Trophoblast cell (in vitro differentiated cells and primary cell): ENCODE results near the gene CALCOCO1.

Source experiments
- DNase-seq, 2 donors: peaks; one replicate each; pipeline ENCODE4 v3.0.0-alpha.2; 2016
- H2AFZ ChIP-seq: 2 replicates; pipeline ENCODE4 v1.6.1; 2013; ENCODE audit warnings: low read length, moderate library complexity, mild to moderate bottlenecking; ENCODE audit not compliant: insufficient read depth, poor library complexity
- H2AK5ac ChIP-seq: 2 replicates; pipeline ENCODE4 v1.6.1; 2013; ENCODE audit warnings: mild to moderate bottlenecking, low read length
- H2BK120ac ChIP-seq: 2 replicates; pipeline ENCODE4 v1.6.1; 2013; ENCODE audit warnings: low read length, mild to moderate bottlenecking, moderate library complexity; ENCODE audit not compliant: insufficient read depth, poor library complexity
- H2BK12ac ChIP-seq: 2 replicates; pipeline ENCODE4 v1.6.1; 2013; ENCODE audit warnings: mild to moderate bottlenecking, low read length, moderate library complexity
- H2BK5ac ChIP-seq: 2 replicates; pipeline ENCODE4 v1.6.1; 2013; ENCODE audit warnings: low read length, low read depth, moderate library complexity, mild to moderate bottlenecking; ENCODE audit not compliant: poor library complexity
- H3K14ac ChIP-seq: 2 replicates; pipeline ENCODE4 v1.6.1; 2013; ENCODE audit warnings: mild to moderate bottlenecking, low read length
- H3K18ac ChIP-seq: 2 replicates; pipeline ENCODE4 v1.6.1; 2013; ENCODE audit warnings: mild to moderate bottlenecking, low read length
- H3K23ac ChIP-seq: 2 replicates; pipeline ENCODE4 v1.6.1; 2013; ENCODE audit warnings: low read length
- H3K27ac ChIP-seq: 2 replicates; pipeline ENCODE4 v1.5.1; 2013; ENCODE audit warnings: low read depth, mild to moderate bottlenecking, inconsistent platforms, low read length, moderate library complexity
- H3K27me3 ChIP-seq: 2 replicates; pipeline ENCODE4 v1.6.1; 2013; ENCODE audit warnings: inconsistent platforms, mild to moderate bottlenecking, low read length, moderate library complexity; ENCODE audit not compliant: insufficient read depth
- H3K36me3 ChIP-seq, 2 experiments: 1 replicate in 1 of 2; 2 replicates in 1 of 2; pipeline ENCODE4 v1.6.1; 2013; ENCODE audit warnings: low read length in 2 of 2, mild to moderate bottlenecking in 2 of 2, moderate library complexity in 1 of 2; ENCODE audit not compliant: insufficient read depth in 2 of 2, control insufficient read depth in 1 of 2
- H3K4ac ChIP-seq: 2 replicates; pipeline ENCODE4 v1.6.1; 2013; ENCODE audit warnings: low read depth, mild to moderate bottlenecking, low read length, moderate library complexity
- H3K4me1 ChIP-seq, 2 experiments: 1 replicate in 1 of 2; 2 replicates in 1 of 2; pipeline ENCODE4 v1.6.1; 2013; ENCODE audit warnings: low read length in 2 of 2, mild to moderate bottlenecking in 2 of 2, moderate library complexity in 1 of 2; ENCODE audit not compliant: insufficient read depth in 2 of 2, control insufficient read depth in 1 of 2
- H3K4me2 ChIP-seq: 2 replicates; pipeline ENCODE4 v1.6.1; 2013; ENCODE audit warnings: inconsistent platforms, mild to moderate bottlenecking, low read length, moderate library complexity
- H3K4me3 ChIP-seq: 2 replicates; pipeline ENCODE4 v1.5.1; 2013; ENCODE audit warnings: mild to moderate bottlenecking, low read depth, low read length, inconsistent platforms
- H3K79me1 ChIP-seq: one replicate; pipeline ENCODE4 v1.6.1; 2013; ENCODE audit warnings: low read length
- H3K79me2 ChIP-seq: 2 replicates; pipeline ENCODE4 v1.6.1; 2013; ENCODE audit warnings: low read length, mild to moderate bottlenecking; ENCODE audit not compliant: control insufficient read depth, insufficient read depth, poor library complexity
- H3K9ac ChIP-seq: 2 replicates; pipeline ENCODE4 v1.6.1; 2013; ENCODE audit warnings: mild to moderate bottlenecking, low read length
- H3K9me3 ChIP-seq: 2 replicates; pipeline ENCODE4 v1.6.1; 2013; ENCODE audit warnings: low read depth, mild to moderate bottlenecking, control low read depth, inconsistent platforms, low read length; ENCODE audit not compliant: insufficient read depth
- H4K12ac ChIP-seq: 2 replicates; pipeline ENCODE4 v1.6.1; 2013; ENCODE audit warnings: low read depth, mild to moderate bottlenecking, low read length, moderate library complexity
- H4K8ac ChIP-seq: 2 replicates; pipeline ENCODE4 v1.6.1; 2013; ENCODE audit warnings: low read depth, mild to moderate bottlenecking, low read length, moderate library complexity
- H4K91ac ChIP-seq: one replicate; pipeline ENCODE4 v1.6.1; 2013; ENCODE audit warnings: low read depth, mild to moderate bottlenecking, low read length, moderate library complexity
- WGBS: extraction: QIAGEN DNeasy Blood & Tissue Kit; methylation state at CpG from one replicate; pipeline ENCODE4 v1.1.7; 2013; ENCODE audit warnings: missing lambda C conversion rate; ENCODE audit not compliant: insufficient read length, insufficient coverage; ENCODE audit errors: extremely low coverage; 5-methylcytosine and 5-hydroxymethylcytosine counted together

The CALCOCO1 gene

DNA sequence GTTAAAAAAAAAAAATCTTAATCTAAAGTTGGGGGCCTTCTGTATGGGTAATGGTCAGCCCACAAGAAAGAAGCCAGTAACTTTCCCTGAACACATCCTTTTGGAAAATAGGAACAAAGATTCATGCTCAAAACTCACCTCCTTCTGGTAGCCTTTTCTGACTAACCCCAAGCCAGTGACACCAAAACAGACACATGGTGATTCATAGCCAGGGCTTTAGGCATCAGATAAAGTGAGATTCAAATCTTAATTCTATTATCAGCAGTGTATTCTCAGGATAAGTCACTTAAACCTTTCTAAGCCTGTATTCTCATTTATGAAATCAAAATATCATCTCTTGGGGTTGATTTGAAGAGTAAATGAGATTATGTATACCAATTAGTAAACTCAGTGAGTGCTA, 56.3 kb downstream of the CALCOCO1 start:
- H2BK12ac ChIP-seq = no peak overlapping the region
- peaks cover 4% of the 10 kb centered on the region for H3K79me2 ChIP-seq
- H3K23ac ChIP-seq = no peak overlapping the region
- no peak overlapping the region for H2AFZ ChIP-seq
- peaks cover 30% of the 10 kb centered on the region in 2 experiments for H3K36me3 ChIP-seq
- H3K4me2 ChIP-seq = no peak overlapping the region
- no peaks in the 10 kb centered on the region for H3K9me3 ChIP-seq
- H3K18ac ChIP-seq = no peak overlapping the region
- no peak overlapping the region for H3K27ac ChIP-seq
- no peak overlapping the region for H3K4me3 ChIP-seq
- no peaks in the 10 kb centered on the region for H3K27me3 ChIP-seq
- H3K4me1 ChIP-seq = peaks cover 3 to 6% of the 10 kb centered on the region in 2 experiments
- H4K12ac ChIP-seq = no peak overlapping the region
- peaks cover 6% of the 10 kb centered on the region for H3K79me1 ChIP-seq
- H3K4ac ChIP-seq = no peak overlapping the region
- no peak overlapping the region for H3K9ac ChIP-seq
- H2AK5ac ChIP-seq = no peak overlapping the region
- no peak overlapping the region for H2BK5ac ChIP-seq
- DNase-seq = no peak
- H3K14ac ChIP-seq = no peak overlapping the region
- H4K91ac ChIP-seq = no peak overlapping the region
- H2BK120ac ChIP-seq = no peak overlapping the region
- H4K8ac ChIP-seq = no peak overlapping the region

DNA sequence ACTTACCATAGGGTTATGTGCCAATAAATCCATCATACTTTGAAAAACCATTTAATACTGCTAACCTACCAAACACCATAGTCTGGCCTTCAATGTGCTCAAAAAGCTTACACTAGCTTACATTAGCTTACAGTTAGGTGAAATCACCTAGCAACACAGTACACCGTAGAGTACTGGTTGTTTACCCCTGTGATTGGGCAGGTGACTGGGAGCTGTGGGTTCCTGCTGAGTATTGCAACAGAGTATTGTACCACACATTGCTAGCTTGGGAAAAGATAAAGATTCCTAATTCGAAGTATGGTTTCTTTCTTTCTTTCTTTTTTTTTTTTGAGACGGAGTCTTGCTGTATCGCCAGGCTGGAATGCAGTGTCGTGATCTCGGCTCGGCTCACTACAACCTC, 56.9 kb downstream of the CALCOCO1 start:
- Histone ChIP-seq H3K27me3 (no peaks in the 10 kb centered on the region), H2AK5ac (no peak overlapping the region), H3K79me1 (peaks cover 1% of the 10 kb centered on the region), H3K18ac (no peak overlapping the region), H3K36me3 (peaks cover 30 to 32% of the 10 kb centered on the region in 2 experiments), H3K9me3 (no peaks in the 10 kb centered on the region), H3K23ac (no peak overlapping the region), H3K4ac (no peak overlapping the region), H3K4me1 (peaks cover 3 to 5% of the 10 kb centered on the region in 2 experiments), H3K27ac (no peak overlapping the region), H3K4me2 (no peak overlapping the region), H2BK5ac (no peak overlapping the region), H3K14ac (no peak overlapping the region), H2BK12ac (no peak overlapping the region), H2BK120ac (no peak overlapping the region), H4K12ac (no peak overlapping the region), H3K79me2 (peaks cover 2% of the 10 kb centered on the region), H2AFZ (no peak overlapping the region), H4K91ac (no peak overlapping the region), H3K9ac (no peak overlapping the region), H4K8ac (no peak overlapping the region), H3K4me3 (no peak overlapping the region)
- DNase-seq = peak in 1 of 2 donors; percentile 34
- no CpG with 5 or more reads among the region's 7 CpGs for WGBS

DNA sequence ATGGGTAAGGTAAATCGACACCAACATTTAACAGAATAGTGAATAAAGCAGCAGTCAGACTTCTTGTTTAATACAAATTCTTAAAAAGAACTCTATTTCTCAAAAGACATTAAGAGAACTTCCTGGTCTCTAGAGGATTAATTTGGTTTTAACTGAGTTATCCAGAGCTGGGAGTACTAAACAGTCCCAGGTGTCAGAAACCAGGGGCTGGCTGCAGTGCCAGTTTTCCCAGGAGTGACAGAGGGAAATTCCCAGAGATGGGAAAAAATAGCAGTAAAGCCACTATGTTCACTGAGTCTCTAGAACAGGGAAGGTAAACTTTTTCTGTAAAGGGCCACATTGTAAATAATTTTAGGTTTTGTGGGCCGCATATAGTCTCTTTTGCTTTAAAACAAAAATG, 60.2 kb downstream of the CALCOCO1 start:
- no peak overlapping the region for H3K14ac ChIP-seq
- no peaks in the 10 kb centered on the region for H3K79me2 ChIP-seq
- no peak overlapping the region for H2BK12ac ChIP-seq
- no peak overlapping the region for H3K27ac ChIP-seq
- H2AFZ ChIP-seq = no peak overlapping the region
- H3K36me3 ChIP-seq = peaks cover 35 to 42% of the 10 kb centered on the region in 2 experiments
- no peaks in the 10 kb centered on the region for H3K4me1 ChIP-seq
- no peak overlapping the region for H4K91ac ChIP-seq
- H3K18ac ChIP-seq = no peak overlapping the region
- no peak overlapping the region for H2AK5ac ChIP-seq
- WGBS = no CpG with 5 or more reads among the region's 2 CpGs
- H3K27me3 ChIP-seq = no peaks in the 10 kb centered on the region
- H2BK5ac ChIP-seq = no peak overlapping the region
- no peaks in the 10 kb centered on the region for H3K9me3 ChIP-seq
- no peak overlapping the region for H2BK120ac ChIP-seq
- no peaks in the 10 kb centered on the region for H3K79me1 ChIP-seq
- no peak overlapping the region for H3K4me2 ChIP-seq
- H3K4me3 ChIP-seq = no peak overlapping the region
- H4K12ac ChIP-seq = no peak overlapping the region
- no peak overlapping the region for H4K8ac ChIP-seq
- no peak overlapping the region for H3K9ac ChIP-seq
- DNase-seq = no peak
- no peak overlapping the region for H3K23ac ChIP-seq
- H3K4ac ChIP-seq = no peak overlapping the region

GRCh38 chr12:53664936-53665335, 62.3 kb downstream of the CALCOCO1 start:
- no peak overlapping the region for H3K18ac ChIP-seq
- no peak overlapping the region for H4K8ac ChIP-seq
- no peak overlapping the region for H4K12ac ChIP-seq
- no peak overlapping the region for H3K27ac ChIP-seq
- no peak overlapping the region for H2AFZ ChIP-seq
- no peak overlapping the region for H2BK12ac ChIP-seq
- H3K23ac ChIP-seq = no peak overlapping the region
- no peaks in the 10 kb centered on the region for H3K79me2 ChIP-seq
- no peak overlapping the region for H3K9ac ChIP-seq
- no peak overlapping the region for H4K91ac ChIP-seq
- no peak overlapping the region for H3K4me2 ChIP-seq
- no peaks in the 10 kb centered on the region for H3K9me3 ChIP-seq
- peaks cover 35 to 36% of the 10 kb centered on the region in 2 experiments for H3K36me3 ChIP-seq
- no peaks in the 10 kb centered on the region for H3K79me1 ChIP-seq
- no peak overlapping the region for H3K14ac ChIP-seq
- H2BK120ac ChIP-seq = no peak overlapping the region
- H3K4me3 ChIP-seq = no peak overlapping the region
- DNase-seq = no peak
- H3K27me3 ChIP-seq = no peaks in the 10 kb centered on the region
- H2AK5ac ChIP-seq = no peak overlapping the region
- WGBS = no CpG with 5 or more reads among the region's 7 CpGs
- H3K4ac ChIP-seq = no peak overlapping the region
- H2BK5ac ChIP-seq = no peak overlapping the region
- H3K4me1 ChIP-seq = no peaks in the 10 kb centered on the region
